Peyer's patch (tissue), 4 donors: ENCODE measurements around the gene SURF1.

Experiments
- POLR2A ChIP-seq, 2 donors: fragments of 450-650 bp; IDR thresholded peaks; one replicate each; pipeline ENCODE4 v1.5.1; 2017; ENCODE audit warnings: antibody characterized with exemption in 2 of 2, mild to moderate bottlenecking in 2 of 2, moderate library complexity in 2 of 2
- TF ChIP-seq, protein P1 (sequence below), 6 experiments: fragments of 450-650 bp in 4 of 6; fragments of 200-600 bp in 2 of 6; sonication (generic) in 1 of 6; IDR thresholded peaks; one replicate each; pipeline ENCODE4 v1.5.1; 2017 to 2019; ENCODE audit warnings: antibody characterized with exemption in 6 of 6, mild to moderate bottlenecking in 3 of 6, moderate library complexity in 1 of 6

DNA sequence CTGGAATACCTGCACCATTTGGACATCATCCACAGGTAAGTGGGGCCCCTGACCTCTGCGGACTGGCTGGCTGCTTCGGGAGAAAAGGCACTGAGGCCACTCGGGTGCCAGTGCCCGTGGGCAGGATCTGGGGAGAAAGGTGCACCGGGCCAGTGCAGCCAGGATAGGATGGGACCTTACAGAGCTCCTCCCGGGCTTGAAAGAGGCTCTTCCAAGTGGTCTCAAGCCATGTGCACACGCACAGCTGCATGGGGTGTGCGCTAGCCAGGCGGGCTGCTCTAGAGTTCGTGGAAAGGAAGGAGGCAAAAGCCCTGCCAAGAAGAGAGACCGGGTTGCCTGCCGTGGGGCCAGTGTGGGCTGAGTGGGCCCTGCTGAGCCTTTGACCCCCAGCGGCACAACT lies 33.3 kb upstream of the SURF1 start:
- TF ChIP-seq, protein P1, sequence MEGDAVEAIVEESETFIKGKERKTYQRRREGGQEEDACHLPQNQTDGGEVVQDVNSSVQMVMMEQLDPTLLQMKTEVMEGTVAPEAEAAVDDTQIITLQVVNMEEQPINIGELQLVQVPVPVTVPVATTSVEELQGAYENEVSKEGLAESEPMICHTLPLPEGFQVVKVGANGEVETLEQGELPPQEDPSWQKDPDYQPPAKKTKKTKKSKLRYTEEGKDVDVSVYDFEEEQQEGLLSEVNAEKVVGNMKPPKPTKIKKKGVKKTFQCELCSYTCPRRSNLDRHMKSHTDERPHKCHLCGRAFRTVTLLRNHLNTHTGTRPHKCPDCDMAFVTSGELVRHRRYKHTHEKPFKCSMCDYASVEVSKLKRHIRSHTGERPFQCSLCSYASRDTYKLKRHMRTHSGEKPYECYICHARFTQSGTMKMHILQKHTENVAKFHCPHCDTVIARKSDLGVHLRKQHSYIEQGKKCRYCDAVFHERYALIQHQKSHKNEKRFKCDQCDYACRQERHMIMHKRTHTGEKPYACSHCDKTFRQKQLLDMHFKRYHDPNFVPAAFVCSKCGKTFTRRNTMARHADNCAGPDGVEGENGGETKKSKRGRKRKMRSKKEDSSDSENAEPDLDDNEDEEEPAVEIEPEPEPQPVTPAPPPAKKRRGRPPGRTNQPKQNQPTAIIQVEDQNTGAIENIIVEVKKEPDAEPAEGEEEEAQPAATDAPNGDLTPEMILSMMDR (IDR thresholded peaks at IDR 0.05) = no peak
- no peak for TF ChIP-seq POLR2A (IDR thresholded peaks at IDR 0.05)
